Measurements from ENCODE around the gene DFFB.

DFFB gene

DNA sequence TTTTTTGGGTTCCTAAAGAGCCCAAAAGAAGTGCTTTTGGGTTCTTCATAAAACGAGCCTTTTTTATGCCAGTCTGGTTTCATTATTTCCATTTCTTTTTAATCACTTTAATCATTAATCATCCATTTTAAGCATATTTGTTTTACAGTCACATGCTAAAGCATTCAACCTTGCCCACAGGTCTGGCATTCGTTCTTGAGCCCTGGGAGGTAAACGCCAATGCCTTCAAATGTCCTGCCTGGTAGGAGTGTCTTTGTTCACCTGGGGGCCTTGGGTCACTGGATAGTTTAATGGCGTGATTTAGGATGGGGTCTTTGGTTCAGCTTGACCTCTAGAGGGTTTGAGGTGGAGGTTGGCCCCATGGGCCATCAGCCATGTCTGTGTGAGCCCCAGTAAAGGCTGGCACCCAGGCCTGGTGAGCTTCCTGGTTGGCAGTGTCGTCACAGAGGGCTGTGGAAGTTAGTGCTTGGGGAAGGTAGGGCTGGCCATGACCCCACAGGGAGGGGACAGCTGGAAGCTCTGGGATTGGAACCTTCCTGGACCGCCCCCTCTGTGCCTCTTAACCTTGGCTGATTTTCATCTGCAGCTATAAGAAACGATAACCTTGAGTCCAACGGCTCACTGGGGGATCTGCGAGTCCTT is 22.6 kb downstream of the DFFB start:
- no peak overlapping the region for H3K4me3 ChIP-seq (ENCODE audit: low read length in 2 of 2)
- WGBS, 2 donors (ENCODE audit: extremely low coverage in 2 of 2, insufficient read length in 2 of 2, insufficient replicate concordance in 1 of 2): no CpG with 5 or more reads among the region's 9 CpGs
- H3K27me3 ChIP-seq (ENCODE audit: control insufficient read depth in 3 of 3, insufficient read depth in 3 of 3, low read depth in 1 of 3, low read length in 3 of 3): no peaks in the 10 kb centered on the region
- H3K4me1 ChIP-seq (ENCODE audit: control insufficient read depth in 2 of 2, insufficient read depth in 1 of 2, low read depth in 1 of 2, low read length in 2 of 2): no peaks in the 10 kb centered on the region
- DNase-seq (ENCODE audit: low spot score): no peak
- H3K23ac ChIP-seq (ENCODE audit: low read depth, low read length, poor library complexity): no peak overlapping the region
- no peak overlapping the region for H2BK5ac ChIP-seq (ENCODE audit: low read length)
- H3K36me3 ChIP-seq (replicated peaks in 1 of 2; ENCODE audit: control insufficient read depth in 2 of 2, insufficient read depth in 2 of 2, low read length in 2 of 2): peaks cover 0 to 14% of the 10 kb centered on the region in 2 donors
- H3K9ac ChIP-seq (ENCODE audit: low read depth, low read length, poor library complexity): no peak overlapping the region
- H3K4me2 ChIP-seq (ENCODE audit: insufficient read depth, low read length, poor library complexity, severe bottlenecking): no peak overlapping the region
- H3K4ac ChIP-seq (ENCODE audit: low read length): no peak overlapping the region
- H2AK5ac ChIP-seq (ENCODE audit: low read depth, low read length): no peak overlapping the region
- no peak overlapping the region for H4K8ac ChIP-seq (ENCODE audit: low read depth, low read length)
- no peaks in the 10 kb centered on the region for H3K79me1 ChIP-seq (ENCODE audit: low read depth, low read length)
- H2AFZ ChIP-seq (ENCODE audit: low read length): no peak overlapping the region
- no peak overlapping the region for H3K14ac ChIP-seq (ENCODE audit: low read length)
- no peak overlapping the region for H2BK12ac ChIP-seq (ENCODE audit: low read length)
- H3K18ac ChIP-seq (ENCODE audit: low read length): no peak overlapping the region
- no peak overlapping the region for H3K27ac ChIP-seq (replicated peaks; ENCODE audit: low read length)
- no peak overlapping the region for H4K91ac ChIP-seq (ENCODE audit: low read depth, low read length, poor library complexity)
- no peak overlapping the region for H2BK15ac ChIP-seq (ENCODE audit: low read length)
- peaks cover 7 to 10% of the 10 kb centered on the region in 2 donors for H3K9me3 ChIP-seq (replicated peaks in 1 of 2; ENCODE audit: control insufficient read depth in 2 of 2, insufficient read depth in 1 of 2, low read depth in 1 of 2, low read length in 2 of 2)
- H2BK120ac ChIP-seq (ENCODE audit: low read depth, low read length): no peak overlapping the region

DNA sequence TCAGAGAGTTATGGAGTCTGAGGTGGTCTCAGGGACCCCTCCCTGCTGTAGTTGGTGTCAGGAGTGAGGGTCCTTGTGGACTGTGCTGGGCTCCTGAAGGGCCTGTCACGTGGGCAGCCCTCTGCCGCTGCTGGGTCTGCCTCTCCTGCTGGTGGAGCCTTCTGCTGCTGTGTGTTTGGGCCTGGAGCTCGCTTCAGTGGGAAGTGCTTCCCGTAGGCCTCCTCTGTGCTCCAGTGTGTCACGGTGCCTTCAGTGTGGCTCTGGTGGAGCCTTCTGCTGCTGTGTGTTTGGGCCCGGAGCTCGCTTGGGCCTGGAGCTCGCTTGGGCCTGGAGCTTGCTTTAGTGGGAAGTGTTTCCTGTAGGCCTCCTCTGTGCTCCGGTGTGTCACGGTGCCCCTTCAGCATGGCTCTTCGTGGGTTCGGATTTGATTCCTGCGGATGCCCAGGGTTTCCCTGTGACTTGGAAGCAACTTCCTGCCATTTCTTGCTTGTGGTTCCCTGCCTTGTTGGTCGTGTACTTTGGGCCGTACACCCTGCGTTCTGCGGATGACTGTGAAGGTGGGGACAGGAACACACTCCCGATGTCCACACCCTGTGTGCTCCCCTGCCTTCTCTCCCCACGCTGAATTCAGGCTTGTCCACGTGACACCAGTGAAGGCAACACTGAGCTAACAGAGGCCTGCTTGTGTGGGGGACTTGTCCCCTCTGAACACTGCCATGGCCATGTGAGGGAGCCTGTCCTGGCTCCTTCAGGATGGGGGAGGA is 23.3 kb downstream of the DFFB start:
- H3K4me1 ChIP-seq (ENCODE audit: control insufficient read depth in 2 of 2, insufficient read depth in 1 of 2, low read depth in 1 of 2, low read length in 2 of 2): no peaks in the 10 kb centered on the region
- DNase-seq (ENCODE audit: low spot score): no peak
- H2AK5ac ChIP-seq (ENCODE audit: low read depth, low read length): no peak overlapping the region
- no peak overlapping the region for H2BK15ac ChIP-seq (ENCODE audit: low read length)
- no peak overlapping the region for H2BK120ac ChIP-seq (ENCODE audit: low read depth, low read length)
- H3K18ac ChIP-seq (ENCODE audit: low read length): no peak overlapping the region
- no peaks in the 10 kb centered on the region for H3K27me3 ChIP-seq (ENCODE audit: control insufficient read depth in 3 of 3, insufficient read depth in 3 of 3, low read depth in 1 of 3, low read length in 3 of 3)
- no peak overlapping the region for H3K27ac ChIP-seq (replicated peaks; ENCODE audit: low read length)
- H4K8ac ChIP-seq (ENCODE audit: low read depth, low read length): no peak overlapping the region
- H3K14ac ChIP-seq (ENCODE audit: low read length): no peak overlapping the region
- H3K36me3 ChIP-seq (replicated peaks in 1 of 2; ENCODE audit: control insufficient read depth in 2 of 2, insufficient read depth in 2 of 2, low read length in 2 of 2): peaks cover 0 to 18% of the 10 kb centered on the region in 2 donors
- WGBS, 2 donors (ENCODE audit: extremely low coverage in 2 of 2, insufficient read length in 2 of 2, insufficient replicate concordance in 1 of 2): no CpG with 5 or more reads among the region's 20 CpGs
- H3K79me1 ChIP-seq (ENCODE audit: low read depth, low read length): no peaks in the 10 kb centered on the region
- no peak overlapping the region for H3K4me2 ChIP-seq (ENCODE audit: insufficient read depth, low read length, poor library complexity, severe bottlenecking)
- peak overlapping the region in 1 of 2 donors; percentile 26 for H3K4me3 ChIP-seq (ENCODE audit: low read length in 2 of 2)
- H2BK12ac ChIP-seq (ENCODE audit: low read length): no peak overlapping the region
- no peak overlapping the region for H2BK5ac ChIP-seq (ENCODE audit: low read length)
- H3K9me3 ChIP-seq (replicated peaks in 1 of 2; ENCODE audit: control insufficient read depth in 2 of 2, insufficient read depth in 1 of 2, low read depth in 1 of 2, low read length in 2 of 2): peaks cover 7 to 10% of the 10 kb centered on the region in 2 donors
- H2AFZ ChIP-seq (ENCODE audit: low read length): no peak overlapping the region
- no peak overlapping the region for H3K9ac ChIP-seq (ENCODE audit: low read depth, low read length, poor library complexity)
- H3K4ac ChIP-seq (ENCODE audit: low read length): no peak overlapping the region
- peak overlapping the region; percentile 8 for H3K23ac ChIP-seq (ENCODE audit: low read depth, low read length, poor library complexity)
- H4K91ac ChIP-seq (ENCODE audit: low read depth, low read length, poor library complexity): no peak overlapping the region

DNA sequence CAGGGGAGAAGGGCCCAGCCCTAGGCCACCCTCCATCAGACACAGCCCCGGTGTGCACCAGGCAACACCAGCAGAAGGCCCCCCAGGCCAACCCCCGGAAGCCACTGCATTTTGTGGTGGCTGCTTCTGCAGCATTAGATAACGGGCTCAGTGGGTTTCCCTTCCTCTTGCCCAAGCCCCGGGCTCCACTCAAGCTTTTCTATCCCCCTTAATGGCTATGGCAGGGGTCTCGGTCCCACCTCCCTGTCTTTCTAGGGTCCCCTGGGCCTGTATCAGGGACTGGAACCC is 23.9 kb downstream of the DFFB start:
- H3K4ac ChIP-seq (ENCODE audit: low read length): no peak overlapping the region
- no peak overlapping the region for H2BK120ac ChIP-seq (ENCODE audit: low read depth, low read length)
- H3K36me3 ChIP-seq (replicated peaks in 1 of 2; ENCODE audit: control insufficient read depth in 2 of 2, insufficient read depth in 2 of 2, low read length in 2 of 2): peaks cover 0 to 22% of the 10 kb centered on the region in 2 donors
- H2BK15ac ChIP-seq (ENCODE audit: low read length): no peak overlapping the region
- peak overlapping the region in 1 of 2 donors; percentile 26 for H3K4me3 ChIP-seq (ENCODE audit: low read length in 2 of 2)
- no peaks in the 10 kb centered on the region for H3K79me1 ChIP-seq (ENCODE audit: low read depth, low read length)
- no peak overlapping the region for H2BK5ac ChIP-seq (ENCODE audit: low read length)
- no peak overlapping the region for H3K18ac ChIP-seq (ENCODE audit: low read length)
- no peak overlapping the region for H3K9ac ChIP-seq (ENCODE audit: low read depth, low read length, poor library complexity)
- H2AFZ ChIP-seq (ENCODE audit: low read length): no peak overlapping the region
- no peak overlapping the region for H3K4me2 ChIP-seq (ENCODE audit: insufficient read depth, low read length, poor library complexity, severe bottlenecking)
- WGBS, 2 donors (ENCODE audit: extremely low coverage in 2 of 2, insufficient read length in 2 of 2, insufficient replicate concordance in 1 of 2): no CpG with 5 or more reads among the region's 5 CpGs
- no peak overlapping the region for H4K8ac ChIP-seq (ENCODE audit: low read depth, low read length)
- no peak overlapping the region for H2AK5ac ChIP-seq (ENCODE audit: low read depth, low read length)
- no peak overlapping the region for H3K14ac ChIP-seq (ENCODE audit: low read length)
- H3K27ac ChIP-seq (replicated peaks; ENCODE audit: low read length): no peak overlapping the region
- H3K27me3 ChIP-seq (ENCODE audit: control insufficient read depth in 3 of 3, insufficient read depth in 3 of 3, low read depth in 1 of 3, low read length in 3 of 3): no peaks in the 10 kb centered on the region
- H3K9me3 ChIP-seq (replicated peaks in 1 of 2; ENCODE audit: control insufficient read depth in 2 of 2, insufficient read depth in 1 of 2, low read depth in 1 of 2, low read length in 2 of 2): peaks cover 7 to 10% of the 10 kb centered on the region in 2 donors
- H2BK12ac ChIP-seq (ENCODE audit: low read length): no peak overlapping the region
- no peak overlapping the region for H4K91ac ChIP-seq (ENCODE audit: low read depth, low read length, poor library complexity)
- peak overlapping the region; percentile 8 for H3K23ac ChIP-seq (ENCODE audit: low read depth, low read length, poor library complexity)
- DNase-seq (ENCODE audit: low spot score): no peak
- H3K4me1 ChIP-seq (ENCODE audit: control insufficient read depth in 2 of 2, insufficient read depth in 1 of 2, low read depth in 1 of 2, low read length in 2 of 2): no peaks in the 10 kb centered on the region

DNA sequence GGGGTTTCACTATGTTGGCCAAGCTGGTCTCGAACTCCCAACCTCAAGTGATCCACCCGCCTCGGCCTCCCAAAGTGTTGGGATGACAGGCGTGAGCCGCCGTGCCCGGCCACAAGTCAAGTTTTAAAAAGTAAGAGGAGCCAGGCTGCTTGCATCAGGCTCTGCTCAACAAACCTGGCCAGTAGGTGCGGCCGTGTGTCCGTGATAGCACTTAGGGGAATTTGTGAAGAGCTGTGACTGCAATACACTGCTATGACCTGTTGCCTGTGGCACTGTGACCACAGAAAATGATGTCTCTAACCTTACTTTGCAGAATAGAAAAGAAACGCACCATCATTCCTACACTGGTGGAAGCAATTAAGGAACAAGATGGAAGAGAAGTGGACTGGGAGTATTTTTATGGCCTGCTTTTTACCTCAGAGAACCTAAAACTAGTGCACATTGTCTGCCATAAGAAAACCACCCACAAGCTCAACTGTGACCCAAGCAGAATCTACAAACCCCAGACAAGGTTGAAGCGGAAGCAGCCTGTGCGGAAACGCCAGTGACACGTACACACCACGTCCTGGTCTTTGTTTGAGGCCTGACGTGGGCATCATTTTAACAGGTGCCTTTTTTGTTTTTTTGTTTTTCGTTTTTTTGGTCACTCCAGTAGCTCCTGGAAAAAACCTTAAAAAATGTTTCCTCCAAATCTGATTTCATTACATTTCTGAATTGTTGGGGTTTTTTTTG is 26.1 kb downstream of the DFFB start:
- no peak overlapping the region for H2BK120ac ChIP-seq (ENCODE audit: low read depth, low read length)

More for the DNA sequence above, 26.1 kb downstream of the DFFB start:
- Histone ChIP-seq H2AFZ (ENCODE audit: low read length) (no peak overlapping the region), H3K27me3 (ENCODE audit: control insufficient read depth in 3 of 3, insufficient read depth in 3 of 3, low read depth in 1 of 3, low read length in 3 of 3) (no peaks in the 10 kb centered on the region), H3K36me3 (replicated peaks in 1 of 2; ENCODE audit: control insufficient read depth in 2 of 2, insufficient read depth in 2 of 2, low read length in 2 of 2) (peaks cover 4 to 36% of the 10 kb centered on the region in 2 donors), H3K14ac (ENCODE audit: low read length) (no peak overlapping the region), H3K9me3 (replicated peaks in 1 of 2; ENCODE audit: control insufficient read depth in 2 of 2, insufficient read depth in 1 of 2, low read depth in 1 of 2, low read length in 2 of 2) (peaks cover 7 to 9% of the 10 kb centered on the region in 2 donors), H3K9ac (ENCODE audit: low read depth, low read length, poor library complexity) (no peak overlapping the region), H3K4me2 (ENCODE audit: insufficient read depth, low read length, poor library complexity, severe bottlenecking) (no peak overlapping the region), H3K18ac (ENCODE audit: low read length) (no peak overlapping the region), H3K27ac (replicated peaks; ENCODE audit: low read length) (no peak overlapping the region), H3K4me1 (ENCODE audit: control insufficient read depth in 2 of 2, insufficient read depth in 1 of 2, low read depth in 1 of 2, low read length in 2 of 2) (no peaks in the 10 kb centered on the region), H4K8ac (ENCODE audit: low read depth, low read length) (no peak overlapping the region), H2BK12ac (ENCODE audit: low read length) (no peak overlapping the region), H2BK15ac (ENCODE audit: low read length) (no peak overlapping the region), H2BK5ac (ENCODE audit: low read length) (no peak overlapping the region), H3K79me1 (ENCODE audit: low read depth, low read length) (no peaks in the 10 kb centered on the region), H4K91ac (ENCODE audit: low read depth, low read length, poor library complexity) (no peak overlapping the region), H3K4ac (ENCODE audit: low read length) (no peak overlapping the region), H3K23ac (ENCODE audit: low read depth, low read length, poor library complexity) (no peak overlapping the region), H3K4me3 (ENCODE audit: low read length in 2 of 2) (no peak overlapping the region), H2AK5ac (ENCODE audit: low read depth, low read length) (no peak overlapping the region)
- no CpG with 5 or more reads among the region's 18 CpGs for WGBS, 2 donors (ENCODE audit: extremely low coverage in 2 of 2, insufficient read length in 2 of 2, insufficient replicate concordance in 1 of 2)
- DNase-seq (ENCODE audit: low spot score): no peak

Data from neuronal stem cell (in vitro differentiated cells).